Activated naive CD4-positive, alpha-beta T cell treated with anti-CD3 and anti-CD28 coated beads, Interleukin-2, amount 50 U/mL, for 24 hours (primary cell): Measurements from ENCODE around the gene HMSD.

Source experiments
- H3K27ac Mint-ChIP-seq: one replicate; pipeline ENCODE4 v1.8.0; 2021; ENCODE audit warnings: mild to moderate bottlenecking, mixed read lengths
- H3K27me3 Mint-ChIP-seq: one replicate; pipeline ENCODE4 v1.8.0; 2021; ENCODE audit warnings: mixed read lengths
- H3K36me3 Mint-ChIP-seq: one replicate; pipeline ENCODE4 v1.8.0; 2021; ENCODE audit warnings: mixed read lengths
- H3K4me1 Mint-ChIP-seq: one replicate; pipeline ENCODE4 v1.8.0; 2021; ENCODE audit warnings: mixed read lengths
- H3K4me3 Mint-ChIP-seq: one replicate; pipeline ENCODE4 v1.8.0; 2021; ENCODE audit warnings: mild to moderate bottlenecking, mixed read lengths
- H3K9me3 Mint-ChIP-seq: one replicate; pipeline ENCODE4 v1.8.0; 2021; ENCODE audit warnings: mixed read lengths

The HMSD gene

GRCh38 chr18:63999871-64000270 lies 50.8 kb downstream of the HMSD start:
- Mint-ChIP-seq H3K9me3 (peaks cover 5% of the 10 kb centered on the region), H3K27ac (no peak overlapping the region), H3K4me1 (no peaks in the 10 kb centered on the region)

GRCh38 chr18:64002581-64002980 lies 53.5 kb downstream of the HMSD start:
- Mint-ChIP-seq H3K4me3 (no peak overlapping the region), H3K9me3 (no peaks in the 10 kb centered on the region), H3K27ac (no peak overlapping the region), H3K27me3 (peaks cover 5% of the 10 kb centered on the region), H3K4me1 (no peaks in the 10 kb centered on the region), H3K36me3 (peaks cover 5% of the 10 kb centered on the region)

More at GRCh38 chr18:63999871-64000270, 50.8 kb downstream of the HMSD start:
- Mint-ChIP-seq H3K27me3 (peaks cover 5% of the 10 kb centered on the region), H3K36me3 (peaks cover 5% of the 10 kb centered on the region), H3K4me3 (no peak overlapping the region)

DNA sequence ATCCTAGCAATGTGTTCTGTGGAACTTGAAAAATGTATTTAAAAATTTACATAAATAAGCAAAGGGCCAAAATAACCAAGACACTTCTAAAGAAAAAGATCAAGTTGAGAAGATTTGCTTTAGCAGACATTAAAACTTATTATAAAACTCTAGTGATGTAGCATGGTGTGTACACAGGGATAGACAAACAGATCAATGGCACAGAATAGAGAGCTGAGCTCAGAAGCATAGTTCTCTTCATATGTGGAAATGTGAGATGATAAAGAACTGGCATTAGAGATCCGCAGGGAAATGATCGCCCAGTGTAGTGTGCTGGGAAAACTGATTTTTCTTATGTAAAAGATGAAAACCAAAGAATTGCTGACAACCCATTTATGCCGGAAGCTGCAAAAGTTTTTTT lies 60.2 kb downstream of the HMSD start:
- no peak overlapping the region for H3K27ac Mint-ChIP-seq
- H3K9me3 Mint-ChIP-seq = no peaks in the 10 kb centered on the region

More for the DNA sequence above, 60.2 kb downstream of the HMSD start:
- Mint-ChIP-seq H3K36me3 (no peaks in the 10 kb centered on the region), H3K27me3 (no peaks in the 10 kb centered on the region), H3K4me3 (no peak overlapping the region), H3K4me1 (no peaks in the 10 kb centered on the region)
